ENCODE data around the gene STRBP.

Gene STRBP

GRCh38 chr9:123261006-123261677, 7.2 kb downstream of the STRBP start:
- TF ChIP-seq CTCF (conservative IDR thresholded peaks at IDR 0.05) = no peak
- H3K27ac ChIP-seq = no peak overlapping the region

DNA sequence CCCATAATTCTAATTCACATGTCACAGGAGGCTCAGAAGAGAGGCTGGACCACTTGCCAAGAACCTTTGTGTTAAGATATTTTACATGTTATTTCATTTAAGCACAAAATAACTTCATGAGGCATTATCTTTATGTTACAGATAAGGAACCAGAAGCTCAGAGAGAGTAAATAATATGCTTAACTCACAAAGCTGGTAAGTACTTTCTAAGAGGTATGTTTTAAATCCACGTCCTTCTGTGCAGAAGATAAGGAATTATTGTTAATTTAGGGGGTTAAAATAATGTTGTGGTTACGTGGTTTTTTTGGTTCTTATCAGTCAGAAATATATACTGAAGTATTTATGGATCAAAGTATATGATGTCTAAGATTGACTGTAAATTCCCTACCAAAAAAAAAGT, 8.0 kb downstream of the STRBP start:
- no peak for TF ChIP-seq CTCF (conservative IDR thresholded peaks at IDR 0.05)

GRCh38 chr9:123257276-123257675, 11.1 kb downstream of the STRBP start:
- TF ChIP-seq CTCF (conservative IDR thresholded peaks at IDR 0.05) = no peak

More for the DNA sequence above, 8.0 kb downstream of the STRBP start:
- no peak overlapping the region for H3K27ac ChIP-seq

GRCh38 chr9:123255718-123256117, 12.7 kb downstream of the STRBP start:
- H3K27ac ChIP-seq = no peak overlapping the region
- TF ChIP-seq CTCF (conservative IDR thresholded peaks at IDR 0.05) = no peak

More at GRCh38 chr9:123257276-123257675, 11.1 kb downstream of the STRBP start:
- H3K27ac ChIP-seq = no peak overlapping the region

- no peak for TF ChIP-seq CTCF (conservative IDR thresholded peaks at IDR 0.05)
Measured at GRCh38 chr9:123253204-123253603, 15.2 kb downstream of the STRBP start.

GRCh38 chr9:123251741-123252140, 16.6 kb downstream of the STRBP start:
- H3K27ac ChIP-seq = no peak overlapping the region
- TF ChIP-seq CTCF (conservative IDR thresholded peaks at IDR 0.05) = no peak

More at GRCh38 chr9:123253204-123253603, 15.2 kb downstream of the STRBP start:
- H3K27ac ChIP-seq = no peak overlapping the region

GRCh38 chr9:123251324-123251723, 17.1 kb downstream of the STRBP start:
- TF ChIP-seq CTCF (conservative IDR thresholded peaks at IDR 0.05) = no peak
- H3K27ac ChIP-seq = no peak overlapping the region

All from VCaP (cell line).